Fibroblast of lung (primary cell): ENCODE results near the gene ELFN2. TPM values are rescaled to one million over a fixed set of nuclear protein-coding genes. Genes with fewer than 3 reads are reported as not detected.

Experiments
- DNase-seq, 2 donors: peaks; one replicate each; pipeline versions ENCODE4 v3.0.0 to v3.0.0-alpha.2; 2010; ENCODE audit warnings: low read depth in 2 of 2
- H2AFZ ChIP-seq: 2 replicates; pipeline ENCODE4 v1.5.1; 2012; ENCODE audit warnings: low read length, control low read depth, inconsistent platforms
- H3K27ac ChIP-seq: 2 replicates; pipeline ENCODE4 v1.5.1; 2011; ENCODE audit warnings: low read length, control low read depth; ENCODE audit not compliant: insufficient read depth
- H3K27me3 ChIP-seq: 2 replicates; pipeline ENCODE4 v1.5.1; 2011; ENCODE audit warnings: mild to moderate bottlenecking, low read length; ENCODE audit not compliant: control insufficient read depth, insufficient read depth
- H3K36me3 ChIP-seq: 2 replicates; pipeline ENCODE4 v1.5.1; 2011; ENCODE audit warnings: low read length; ENCODE audit not compliant: control insufficient read depth, insufficient read depth
- H3K4me1 ChIP-seq: 2 replicates; pipeline ENCODE4 v1.5.1; 2011; ENCODE audit warnings: low read length; ENCODE audit not compliant: control insufficient read depth, insufficient read depth; ENCODE audit errors: extremely low read depth
- H3K4me2 ChIP-seq: 2 replicates; pipeline ENCODE4 v1.5.1; 2011; ENCODE audit warnings: low read length, control low read depth; ENCODE audit not compliant: insufficient read depth; ENCODE audit errors: extremely low read depth
- H3K4me3 ChIP-seq, 4 experiments: fragments of 200-600 bp in 1 of 4; sonication (generic) in 1 of 4; replicated peaks in 1 of 4; 2 replicates each; pipeline ENCODE4 v1.5.1; 2011 to 2016; ENCODE audit warnings: low read length in 4 of 4, low read depth in 3 of 4, mild to moderate bottlenecking in 3 of 4, control low read depth in 2 of 4, inconsistent platforms in 1 of 4, mixed read lengths in 1 of 4; ENCODE audit not compliant: insufficient read depth in 1 of 4; ENCODE audit errors: control extremely low read depth in 1 of 4
- H3K79me2 ChIP-seq: 2 replicates; pipeline ENCODE4 v1.5.1; 2012; ENCODE audit warnings: mild to moderate bottlenecking, low read length, inconsistent platforms; ENCODE audit not compliant: control insufficient read depth, insufficient read depth
- H3K9ac ChIP-seq: 2 replicates; pipeline ENCODE4 v1.5.1; 2011; ENCODE audit warnings: mild to moderate bottlenecking, low read length, control low read depth; ENCODE audit not compliant: insufficient read depth
- H3K9me3 ChIP-seq: 2 replicates; pipeline ENCODE4 v1.5.1; 2012; ENCODE audit warnings: low read depth, low read length; ENCODE audit not compliant: control insufficient read depth, insufficient read depth
- H4K20me1 ChIP-seq: 2 replicates; pipeline ENCODE4 v1.5.1; 2011; ENCODE audit warnings: low read length; ENCODE audit not compliant: control insufficient read depth, insufficient read depth; ENCODE audit errors: extremely low read depth
- CTCF ChIP-seq, 2 donors: IDR thresholded peaks in 1 of 2; conservative IDR thresholded peaks in 1 of 2; 1 replicate in 1 of 2; 2 replicates in 1 of 2; pipeline ENCODE4 v1.5.1; 2011 to 2012; ENCODE audit warnings: low read length in 2 of 2, control low read depth in 1 of 2, inconsistent platforms in 1 of 2, low read depth in 1 of 2, mild to moderate bottlenecking in 1 of 2
- EZH2 ChIP-seq: IDR thresholded peaks from 2 replicates; pipeline ENCODE4 v1.5.1; 2012; ENCODE audit warnings: low read length, control low read depth, mild to moderate bottlenecking; ENCODE audit errors: missing control alignments
- polyA plus RNA-seq, 2 donors: library from polyadenylated mRNA; depleted of rRNA in 1 of 2; stranded (reverse) in 1 of 2; unstranded in 1 of 2; fragments of >200 nt; gene quantifications; 2 replicates each; pipeline ENCODE4 v1.2.1, GENCODE V29; 2011 to 2012; ENCODE audit warnings: missing spikeins in 1 of 2
- total RNA-seq: library from RNA; depleted of rRNA; stranded (reverse); fragments of >200 nt; gene quantifications from 2 replicates; pipeline ENCODE4 v1.2.1, GENCODE V29; 2014

ELFN2 gene
- total and polyA plus RNA-seq, 2 donors (not counting 1 experiment from before 2014, with no cell fraction given), result under 0.01 to 0.02 TPM

DNA sequence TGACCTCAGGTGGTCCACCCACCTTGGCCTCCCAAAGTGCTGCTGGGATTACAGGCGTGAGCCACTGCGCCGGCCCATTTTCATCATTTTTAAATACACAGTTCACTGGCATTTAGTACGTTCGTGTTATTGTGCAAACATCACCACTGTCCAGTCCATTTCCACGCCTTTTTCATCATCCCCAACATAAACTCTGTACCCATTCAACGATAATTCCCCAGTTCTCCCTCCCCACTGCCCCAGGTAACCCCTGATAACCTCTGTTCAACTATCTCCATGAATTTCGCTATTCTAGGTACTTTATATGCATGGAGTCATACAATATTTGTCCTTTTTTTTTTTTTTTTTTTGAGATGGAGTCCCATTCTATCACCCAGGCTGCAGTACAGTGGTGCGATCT is 18.2 kb upstream of the ELFN2 start:
- H3K36me3 ChIP-seq, result no peaks in the 10 kb centered on the region
- H2AFZ ChIP-seq, result no peak overlapping the region
- H3K4me2 ChIP-seq, result no peak overlapping the region
- DNase-seq, result no peak
- no peaks in the 10 kb centered on the region for H3K79me2 ChIP-seq
- TF ChIP-seq CTCF (conservative IDR thresholded peaks at IDR 0.05 in 1 of 2, IDR thresholded peaks at IDR 0.05 in 1 of 2; ENCODE audit: low read depth in 1 of 2, low read length in 2 of 2) (no peak), EZH2 (no peak)
- H3K4me1 ChIP-seq, result no peaks in the 10 kb centered on the region
- peaks cover 14% of the 10 kb centered on the region for H3K27me3 ChIP-seq
- no peak overlapping the region for H3K9ac ChIP-seq
- no peaks in the 10 kb centered on the region for H3K9me3 ChIP-seq
- no peak overlapping the region for H3K4me3 ChIP-seq
- no peak overlapping the region for H3K27ac ChIP-seq
- no peaks in the 10 kb centered on the region for H4K20me1 ChIP-seq

GRCh38 chr22:37443977-37444376 is 16.7 kb upstream of the ELFN2 start:
- Histone ChIP-seq H2AFZ (no peak overlapping the region), H3K36me3 (no peaks in the 10 kb centered on the region), H3K4me1 (no peaks in the 10 kb centered on the region), H3K4me3 (no peak overlapping the region), H3K9ac (no peak overlapping the region), H3K79me2 (no peaks in the 10 kb centered on the region), H3K9me3 (no peaks in the 10 kb centered on the region), H4K20me1 (no peaks in the 10 kb centered on the region), H3K27ac (no peak overlapping the region), H3K4me2 (no peak overlapping the region), H3K27me3 (peaks cover 16% of the 10 kb centered on the region)
- TF ChIP-seq EZH2, result no peak
- TF ChIP-seq CTCF (conservative IDR thresholded peaks at IDR 0.05 in 1 of 2, IDR thresholded peaks at IDR 0.05 in 1 of 2; ENCODE audit: low read depth in 1 of 2, low read length in 2 of 2), result no peak
- DNase-seq, result no peak

DNA sequence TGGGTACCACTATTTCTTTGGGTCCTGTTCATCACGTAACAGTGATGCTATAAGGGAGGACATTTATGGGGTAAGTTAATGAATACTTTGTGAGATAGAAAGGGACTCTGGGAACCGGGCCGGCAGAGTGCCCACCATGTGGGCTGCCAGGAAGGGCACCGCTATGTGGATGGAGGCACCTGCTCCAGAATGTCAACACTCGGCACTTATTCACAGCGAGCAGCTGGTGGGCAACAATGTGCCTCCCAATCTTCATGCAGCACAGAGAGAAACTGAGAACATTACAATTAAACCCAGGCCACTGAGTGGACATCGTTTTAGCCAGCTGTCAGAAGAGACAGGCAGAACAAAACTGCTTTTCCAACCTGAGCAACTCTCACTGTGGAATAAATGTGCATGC is 15.8 kb upstream of the ELFN2 start:
- no peak for DNase-seq
- no peak overlapping the region for H3K9ac ChIP-seq
- H3K79me2 ChIP-seq, result no peaks in the 10 kb centered on the region
- no peak overlapping the region for H3K4me3 ChIP-seq
- peaks cover 17% of the 10 kb centered on the region for H3K27me3 ChIP-seq
- no peaks in the 10 kb centered on the region for H4K20me1 ChIP-seq
- no peak overlapping the region for H3K4me2 ChIP-seq
- H3K36me3 ChIP-seq, result no peaks in the 10 kb centered on the region
- H3K9me3 ChIP-seq, result no peaks in the 10 kb centered on the region
- H3K4me1 ChIP-seq, result no peaks in the 10 kb centered on the region
- no peak overlapping the region for H2AFZ ChIP-seq
- H3K27ac ChIP-seq, result no peak overlapping the region
- TF ChIP-seq EZH2 (no peak), CTCF (conservative IDR thresholded peaks at IDR 0.05 in 1 of 2, IDR thresholded peaks at IDR 0.05 in 1 of 2; ENCODE audit: low read depth in 1 of 2, low read length in 2 of 2) (no peak)
